NT2/D1 (cell line): Measurements from ENCODE around the gene PIGK.

Source experiments
- YY1 ChIP-seq: IDR thresholded peaks from 2 replicates; pipeline ENCODE4 v1.6.1; 2011; ENCODE audit not compliant: insufficient read length, insufficient read depth
- ZNF274 ChIP-seq: IDR thresholded peaks from 2 replicates; pipeline ENCODE4 v1.6.1; 2011; ENCODE audit warnings: mild to moderate bottlenecking, low read depth, low read length

DNA sequence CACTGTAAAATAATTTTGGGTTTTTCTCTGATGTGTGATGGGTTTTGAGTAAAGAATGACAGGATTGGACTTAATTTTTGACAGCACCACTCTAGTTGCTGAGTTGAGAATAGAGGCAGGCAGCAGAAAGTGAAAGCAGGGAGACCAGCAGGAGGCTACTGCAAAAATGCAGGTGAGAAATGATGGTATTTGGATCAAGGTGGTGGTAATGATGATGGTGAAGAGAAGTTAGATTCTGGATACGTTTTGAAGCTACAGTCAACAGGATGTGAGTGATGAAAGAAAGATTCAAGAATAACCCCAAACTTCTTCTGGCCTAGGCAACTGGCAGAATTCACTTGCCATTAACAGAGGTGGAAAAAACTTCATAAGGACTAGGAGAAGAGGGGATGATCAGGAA lies 47.8 kb upstream of the PIGK start:
- no peak for TF ChIP-seq YY1
- TF ChIP-seq ZNF274 = no peak
